ENCODE results near the gene TEKT4.

The TEKT4 gene

DNA sequence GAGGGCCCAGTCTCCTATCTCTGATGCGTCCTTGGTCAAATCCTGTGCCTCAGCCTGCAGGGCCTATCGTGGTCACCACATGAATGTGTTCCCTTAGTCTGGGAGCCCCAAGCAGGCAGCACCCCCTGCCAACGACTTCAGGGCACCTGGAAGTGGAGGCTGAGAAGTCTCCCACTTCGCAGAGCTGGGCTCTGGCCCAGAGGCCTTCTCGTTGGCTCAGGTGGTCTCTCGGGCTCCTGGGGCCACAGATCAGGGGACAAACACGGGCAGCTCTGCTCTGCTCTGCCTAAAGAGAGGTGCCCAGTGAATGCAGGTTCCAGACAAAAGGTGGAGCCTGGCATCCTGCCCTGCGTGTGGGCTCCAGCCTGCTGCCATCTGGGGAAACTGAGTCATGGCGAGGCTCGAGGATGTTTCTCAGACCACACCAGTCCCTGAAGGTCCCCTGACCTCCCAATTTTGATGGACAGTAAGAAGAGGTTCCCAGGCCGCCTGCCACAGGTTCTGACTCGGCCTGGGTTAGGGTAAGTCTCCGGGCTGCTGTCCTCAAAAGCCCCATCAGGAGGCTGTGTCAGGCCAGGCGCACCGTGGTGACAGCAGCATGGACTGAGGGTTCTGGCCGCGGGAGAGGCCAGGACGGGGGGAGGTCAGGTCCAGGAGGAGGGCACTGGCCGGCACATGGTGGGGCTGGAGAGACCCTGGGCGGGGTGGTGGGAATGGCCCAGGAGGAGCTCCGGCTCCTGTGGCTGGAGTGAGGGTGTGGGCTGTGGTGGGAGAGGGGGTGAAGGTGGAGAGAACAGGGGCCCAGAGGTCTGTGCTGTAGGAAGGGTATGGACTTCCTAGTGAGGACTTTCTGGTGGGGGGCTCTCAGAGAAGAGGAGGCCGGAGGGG is 1.4 kb upstream of the TEKT4 start:
- H3K9ac ChIP-seq (ENCODE audit: low read length) = no peak overlapping the region
- H2AFZ ChIP-seq (ENCODE audit: low read length) = no peak overlapping the region
- H3K4me1 ChIP-seq (ENCODE audit: insufficient read depth, low read length, severe bottlenecking) = no peaks in the 10 kb centered on the region
- no peak for TF ChIP-seq CTCF (IDR thresholded peaks at IDR 0.05; ENCODE audit: low read length)
- TF ChIP-seq EZH2 (IDR thresholded peaks at IDR 0.05; ENCODE audit: borderline replicate concordance, low read length) = no peak
- 0 out of 2 replicates have a peak, but pooled peaks cover 4% of the 10 kb centered on the region for H3K27me3 ChIP-seq (ENCODE audit: insufficient read depth, low read length)
- no peak overlapping the region for H3K27ac ChIP-seq (ENCODE audit: low read depth, low read length, poor library complexity, severe bottlenecking)
- H3K36me3 ChIP-seq (ENCODE audit: insufficient read depth, low read length) = no peaks in the 10 kb centered on the region
- H3K79me2 ChIP-seq (ENCODE audit: insufficient read depth, low read length) = no peaks in the 10 kb centered on the region
- H3K9me3 ChIP-seq (ENCODE audit: low read length) = no peaks in the 10 kb centered on the region
- no peaks in the 10 kb centered on the region for H3F3A ChIP-seq (ENCODE audit: insufficient read depth, low read length)
- H3K4me3 ChIP-seq (ENCODE audit: low read depth, low read length, poor library complexity, severe bottlenecking) = no peak overlapping the region
- H4K20me1 ChIP-seq (ENCODE audit: insufficient read depth, low read length) = no peaks in the 10 kb centered on the region
- H3K9me2 ChIP-seq (ENCODE audit: low read depth, low read length) = no peaks in the 10 kb centered on the region
- no peak overlapping the region for H3K4me2 ChIP-seq (ENCODE audit: low read length)

DNA sequence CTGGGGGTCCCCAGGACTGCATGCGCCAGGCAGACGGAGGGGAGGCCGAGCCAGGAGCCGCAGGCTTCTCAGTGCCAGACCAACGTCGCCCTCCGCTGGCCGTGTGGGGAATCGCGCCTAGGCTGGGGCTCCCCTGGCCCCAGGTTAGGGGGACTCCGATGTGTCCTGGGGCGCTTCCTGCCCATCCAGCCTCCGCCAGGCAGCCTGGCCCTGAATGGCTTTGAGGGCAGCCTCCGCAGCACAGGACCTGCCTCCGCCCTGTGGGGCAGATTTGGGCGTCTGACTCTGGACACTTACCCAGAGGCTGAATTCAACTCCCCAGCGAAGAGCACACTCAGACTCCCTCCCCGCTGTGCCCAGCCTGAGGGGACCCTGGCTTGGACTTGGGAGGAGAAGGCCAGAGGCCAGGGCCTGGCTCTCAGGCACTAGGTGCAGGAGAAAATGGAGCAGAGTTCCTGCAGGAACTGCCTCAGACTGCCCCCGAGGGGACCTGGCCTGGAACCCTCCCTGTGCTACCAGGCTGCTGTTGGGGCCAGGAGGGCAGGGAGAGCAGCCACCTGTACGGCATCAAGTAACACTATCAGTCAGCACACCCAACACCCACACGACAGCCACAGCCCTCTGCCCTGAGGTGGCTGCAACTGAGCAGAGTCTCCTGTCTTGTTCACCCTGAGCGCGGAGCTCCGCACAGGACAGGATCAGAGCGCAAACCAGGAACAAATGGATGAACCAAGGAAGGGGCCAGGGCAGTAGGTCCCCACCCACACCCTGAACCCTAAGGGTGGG is 597 bp upstream of the TEKT4 start:
- H3K36me3 ChIP-seq (ENCODE audit: insufficient read depth, low read length) = no peaks in the 10 kb centered on the region
- H3K27ac ChIP-seq (ENCODE audit: low read depth, low read length, poor library complexity, severe bottlenecking) = no peak overlapping the region
- H2AFZ ChIP-seq (ENCODE audit: low read length) = no peak overlapping the region
- H3K4me2 ChIP-seq (ENCODE audit: low read length) = no peak overlapping the region
- no peaks in the 10 kb centered on the region for H3F3A ChIP-seq (ENCODE audit: insufficient read depth, low read length)
- H3K9ac ChIP-seq (ENCODE audit: low read length) = no peak overlapping the region
- H4K20me1 ChIP-seq (ENCODE audit: insufficient read depth, low read length) = no peaks in the 10 kb centered on the region
- no peaks in the 10 kb centered on the region for H3K9me3 ChIP-seq (ENCODE audit: low read length)
- H3K4me1 ChIP-seq (ENCODE audit: insufficient read depth, low read length, severe bottlenecking) = no peaks in the 10 kb centered on the region
- H3K27me3 ChIP-seq (ENCODE audit: insufficient read depth, low read length) = 0 out of 2 replicates have a peak, but pooled peaks cover 4% of the 10 kb centered on the region
- TF ChIP-seq CTCF (IDR thresholded peaks at IDR 0.05; ENCODE audit: low read length) = peak; percentile 62
- no peak for TF ChIP-seq EZH2 (IDR thresholded peaks at IDR 0.05; ENCODE audit: borderline replicate concordance, low read length)
- no peaks in the 10 kb centered on the region for H3K9me2 ChIP-seq (ENCODE audit: low read depth, low read length)
- no peaks in the 10 kb centered on the region for H3K79me2 ChIP-seq (ENCODE audit: insufficient read depth, low read length)
- H3K4me3 ChIP-seq (ENCODE audit: low read depth, low read length, poor library complexity, severe bottlenecking) = no peak overlapping the region

DNA sequence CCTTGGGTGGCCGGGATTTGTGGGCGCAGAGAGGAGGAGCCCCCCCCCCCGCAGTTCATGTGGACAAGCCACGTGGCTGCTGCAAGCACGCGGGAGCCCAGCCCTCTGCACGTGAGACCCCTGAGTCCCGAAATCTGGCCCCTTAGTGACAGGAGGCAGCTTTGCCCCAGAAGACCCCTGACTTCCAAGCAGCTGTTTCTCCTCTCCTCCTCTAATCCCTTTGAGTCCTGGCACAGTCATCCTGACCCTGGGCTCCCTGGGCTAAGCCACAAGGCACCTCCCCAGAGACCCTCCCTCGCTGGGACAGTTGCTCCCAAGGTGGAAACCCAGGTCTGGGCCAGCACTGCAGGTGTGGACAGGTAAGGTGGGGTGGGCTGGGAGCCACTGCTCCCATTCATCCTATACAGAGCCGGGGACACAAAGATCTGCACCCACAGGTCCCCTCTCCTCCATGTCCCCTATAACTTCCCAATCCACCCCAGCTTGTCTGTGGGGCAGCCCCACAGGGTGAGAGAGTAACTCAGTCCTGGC is 923 bp downstream of the TEKT4 start:
- Histone ChIP-seq H3K27ac (ENCODE audit: low read depth, low read length, poor library complexity, severe bottlenecking) (no peak overlapping the region), H2AFZ (ENCODE audit: low read length) (no peak overlapping the region), H3K4me1 (ENCODE audit: insufficient read depth, low read length, severe bottlenecking) (no peaks in the 10 kb centered on the region), H3K9me2 (ENCODE audit: low read depth, low read length) (no peaks in the 10 kb centered on the region), H3K4me2 (ENCODE audit: low read length) (no peak overlapping the region), H3K9ac (ENCODE audit: low read length) (no peak overlapping the region), H4K20me1 (ENCODE audit: insufficient read depth, low read length) (no peaks in the 10 kb centered on the region), H3K27me3 (ENCODE audit: insufficient read depth, low read length) (0 out of 2 replicates have a peak, but pooled peaks cover 4% of the 10 kb centered on the region), H3F3A (ENCODE audit: insufficient read depth, low read length) (no peaks in the 10 kb centered on the region), H3K4me3 (ENCODE audit: low read depth, low read length, poor library complexity, severe bottlenecking) (no peak overlapping the region), H3K9me3 (ENCODE audit: low read length) (no peaks in the 10 kb centered on the region), H3K36me3 (ENCODE audit: insufficient read depth, low read length) (no peaks in the 10 kb centered on the region), H3K79me2 (ENCODE audit: insufficient read depth, low read length) (no peaks in the 10 kb centered on the region)
- TF ChIP-seq CTCF (IDR thresholded peaks at IDR 0.05; ENCODE audit: low read length) (no peak), EZH2 (IDR thresholded peaks at IDR 0.05; ENCODE audit: borderline replicate concordance, low read length) (no peak)
